ENCODE measurements around the gene VWA7. TPM values are rescaled to one million over a fixed set of nuclear protein-coding genes. Genes with fewer than 3 reads are reported as not detected.

VWA7 gene
- total RNA-seq, 2 experiments from 2014 or later, result 11.0 to 12.2 TPM

GRCh38 chr6:31739639-31740396 lies 37.3 kb downstream of the VWA7 start, which contains the start of gene MSH5:
TSS of gene MSH5 (plus strand) at chr6:31740005. CDS start at chr6:31740467, 462 bp downstream.
- Mint-ChIP-seq H3K27ac (peak within 1 kb of the TSS; percentile 95), H3K4me3 (peak within 1 kb of the TSS; percentile 99), H3K4me1 (peaks cover 52% of the 10 kb centered on the region), H3K36me3 (ENCODE audit: low read depth) (peaks cover 53% of the 10 kb centered on the region), H3K9me3 (no peaks in the 10 kb centered on the region), H3K27me3 (no peaks in the 10 kb centered on the region)
- CTCF ChIA-PET, result interaction anchor here (0.6 to 7.8 kb wide), 18 partner anchors 10 to 133 kb away, joined by 3 to 88 read pairs (median 5); partner anchors contain the start of genes ABHD16A, BAG6, DDAH2 and HSPA1B
- peak; percentile 98 for DNase-seq
- POLR2A ChIA-PET, result interaction anchor here (0.8 to 10.6 kb wide), 39 partner anchors 9 to 1232 kb away, joined by 3 to 130 read pairs (median 9); partner anchors contain the start of genes ABHD16A, BAG6, C6orf47 and CSNK2B

- DNase-seq, result peak; percentile 83
- CTCF ChIA-PET, result interaction anchor here (0.6 to 7.8 kb wide), 33 partner anchors 9 to 155 kb away, joined by 3 to 88 read pairs (median 5); partner anchors contain the start of genes ABHD16A, BAG6, C6orf47 and CSNK2B
- POLR2A ChIA-PET, result interaction anchor here (1.0 to 10.6 kb wide), 46 partner anchors 8 to 1234 kb away, joined by 3 to 130 read pairs (median 8); partner anchors contain the start of genes ABHD16A, BAG6, C6orf47 and CSNK2B
- H3K4me1 Mint-ChIP-seq, result peaks cover 61% of the 10 kb centered on the region
- H3K4me3 Mint-ChIP-seq, result peak overlapping the region; percentile 99
- no peaks in the 10 kb centered on the region for H3K9me3 Mint-ChIP-seq
- H3K27me3 Mint-ChIP-seq, result no peaks in the 10 kb centered on the region
- H3K36me3 Mint-ChIP-seq (ENCODE audit: low read depth), result peaks cover 57% of the 10 kb centered on the region
- H3K27ac Mint-ChIP-seq, result peak overlapping the region; percentile 95
These were observed 38.8 kb downstream of the VWA7 start for GRCh38 chr6:31737991-31738979.

- peak; percentile 42 for DNase-seq
- peak overlapping the region; percentile 95 for H3K27ac Mint-ChIP-seq
- POLR2A ChIA-PET, result interaction anchor here (1.0 to 10.6 kb wide), 40 partner anchors 7 to 1234 kb away, joined by 3 to 130 read pairs (median 9); partner anchors contain the start of genes ABHD16A, BAG6, C6orf47 and CSNK2B
These were observed 39.7 kb downstream of the VWA7 start for GRCh38 chr6:31737315-31737990.

GRCh38 chr6:31736768-31737314 lies 40.3 kb downstream of the VWA7 start:
- peak; percentile 24 for DNase-seq
- H3K9me3 Mint-ChIP-seq, result no peaks in the 10 kb centered on the region
- peaks cover 68% of the 10 kb centered on the region for H3K4me1 Mint-ChIP-seq
- peak overlapping the region; percentile 95 for H3K27ac Mint-ChIP-seq
- peak overlapping the region; percentile 99 for H3K4me3 Mint-ChIP-seq
- H3K27me3 Mint-ChIP-seq, result no peaks in the 10 kb centered on the region
- CTCF ChIA-PET, result interaction anchor here (0.7 to 7.8 kb wide), 14 partner anchors 7 to 156 kb away, joined by 3 to 88 read pairs (median 8); partner anchors contain the start of genes BAG6, C6orf47, DDAH2 and HSPA1A
- POLR2A ChIA-PET, result interaction anchor here (0.7 to 10.6 kb wide), 33 partner anchors 6 to 539 kb away, joined by 3 to 130 read pairs (median 10); partner anchors contain the start of genes ABHD16A, ATP6V1G2, BAG6 and C6orf47
- peaks cover 55% of the 10 kb centered on the region for H3K36me3 Mint-ChIP-seq (ENCODE audit: low read depth)

More at GRCh38 chr6:31737315-31737990, 39.7 kb downstream of the VWA7 start:
- Mint-ChIP-seq H3K9me3 (no peaks in the 10 kb centered on the region), H3K36me3 (ENCODE audit: low read depth) (peaks cover 52% of the 10 kb centered on the region), H3K4me3 (peak overlapping the region; percentile 99), H3K4me1 (peaks cover 65% of the 10 kb centered on the region), H3K27me3 (no peaks in the 10 kb centered on the region)
- CTCF ChIA-PET, result interaction anchor here (0.7 to 7.8 kb wide), 26 partner anchors 8 to 156 kb away, joined by 3 to 88 read pairs (median 5); partner anchors contain the start of genes ABHD16A, BAG6, C6orf47 and DDAH2

- POLR2A ChIA-PET, result interaction anchor here (0.7 to 10.6 kb wide), 28 partner anchors 11 to 241 kb away, joined by 3 to 130 read pairs (median 21); partner anchors contain the start of genes ABHD16A, ATP6V1G2, BAG6 and CSNK2B
These were observed 40.9 kb downstream of the VWA7 start, which contains the start of gene CLIC1 for GRCh38 chr6:31736021-31736767. TSS of gene CLIC1 (minus strand) at chr6:31736530. CDS start at chr6:31736300, 230 bp downstream.

GRCh38 chr6:31734821-31735406 lies 42.2 kb downstream of the VWA7 start:
- Mint-ChIP-seq H3K36me3 (ENCODE audit: low read depth) (peaks cover 60% of the 10 kb centered on the region), H3K27me3 (no peaks in the 10 kb centered on the region), H3K9me3 (no peaks in the 10 kb centered on the region), H3K27ac (peak overlapping the region; percentile 95), H3K4me1 (peaks cover 70% of the 10 kb centered on the region), H3K4me3 (peak overlapping the region; percentile 99)
- ChIA-PET POLR2A (interaction anchor here (0.8 to 10.6 kb wide), 21 partner anchors 9 to 237 kb away, joined by 3 to 130 read pairs (median 54); partner anchors contain the start of genes ABHD16A, ATP6V1G2, BAG6 and CSNK2B), CTCF (interaction anchor here (1.2 to 6.9 kb wide), 4 partner anchors 35 to 96 kb away, joined by 3 to 61 read pairs (median 13); partner anchors contain the start of gene HSPA1B)
- DNase-seq, result peak; percentile 74

More at GRCh38 chr6:31736021-31736767, 40.9 kb downstream of the VWA7 start, which contains the start of gene CLIC1:
- H3K27me3 Mint-ChIP-seq, result no peaks in the 10 kb centered on the region
- CTCF ChIA-PET, result interaction anchor here (0.5 to 6.9 kb wide), 11 partner anchors 9 to 95 kb away, joined by 3 to 61 read pairs (median 4); partner anchors contain the start of genes C6orf47, HSPA1A, HSPA1B and HSPA1L
- peak; percentile 88 for DNase-seq
- peak within 1 kb of the TSS; percentile 99 for H3K4me3 Mint-ChIP-seq
- H3K36me3 Mint-ChIP-seq (ENCODE audit: low read depth), result peaks cover 55% of the 10 kb centered on the region
- peaks cover 66% of the 10 kb centered on the region for H3K4me1 Mint-ChIP-seq
- no peaks in the 10 kb centered on the region for H3K9me3 Mint-ChIP-seq
- peak within 1 kb of the TSS; percentile 95 for H3K27ac Mint-ChIP-seq

- ChIA-PET POLR2A (interaction anchor here (0.8 to 10.6 kb wide), 15 partner anchors 9 to 188 kb away, joined by 3 to 130 read pairs (median 58); partner anchors contain the start of genes ABHD16A, ATP6V1G2, BAG6 and CSNK2B), CTCF (interaction anchor here (2.0 to 6.9 kb wide), 2 partner anchors 79 to 97 kb away, joined by 4 to 61 read pairs; no protein-coding TSS in a partner anchor)
- Mint-ChIP-seq H3K27me3 (no peaks in the 10 kb centered on the region), H3K4me1 (peaks cover 69% of the 10 kb centered on the region), H3K27ac (peak overlapping the region; percentile 95), H3K36me3 (ENCODE audit: low read depth) (peaks cover 60% of the 10 kb centered on the region), H3K9me3 (no peaks in the 10 kb centered on the region), H3K4me3 (peak overlapping the region; percentile 99)
- DNase-seq, result no peak
These were observed 42.8 kb downstream of the VWA7 start for GRCh38 chr6:31734247-31734820.

GRCh38 chr6:31733734-31734133 lies 43.4 kb downstream of the VWA7 start:
- peak overlapping the region; percentile 99 for H3K4me3 Mint-ChIP-seq
- CTCF ChIA-PET, result interaction anchor here (1.0 to 5.5 kb wide), 2 partner anchors 36 to 97 kb away, joined by 4 to 46 read pairs; no protein-coding TSS in a partner anchor
- DNase-seq, result no peak
- H3K36me3 Mint-ChIP-seq (ENCODE audit: low read depth), result peaks cover 63% of the 10 kb centered on the region
- H3K27me3 Mint-ChIP-seq, result no peaks in the 10 kb centered on the region
- H3K27ac Mint-ChIP-seq, result peak overlapping the region; percentile 95
- H3K9me3 Mint-ChIP-seq, result no peaks in the 10 kb centered on the region
- H3K4me1 Mint-ChIP-seq, result peaks cover 69% of the 10 kb centered on the region
- POLR2A ChIA-PET, result interaction anchor here (1.0 to 10.6 kb wide), 8 partner anchors 30 to 100 kb away, joined by 3 to 130 read pairs (median 42); partner anchors contain the start of genes ABHD16A, BAG6, CSNK2B and GPANK1

- Mint-ChIP-seq H3K4me3 (no peak overlapping the region), H3K9me3 (no peaks in the 10 kb centered on the region), H3K27ac (peak overlapping the region; percentile 47), H3K36me3 (ENCODE audit: low read depth) (peaks cover 78% of the 10 kb centered on the region), H3K4me1 (peaks cover 69% of the 10 kb centered on the region), H3K27me3 (no peaks in the 10 kb centered on the region)
- DNase-seq, result no peak
- ChIA-PET POLR2A (interaction anchor here (0.7 to 10.6 kb wide), 5 partner anchors 7 to 99 kb away, joined by 3 to 130 read pairs (median 3); partner anchors contain the start of genes CSNK2B, GPANK1, LY6G6D and MSH5), CTCF (interaction anchor here (1.1 to 5.5 kb wide), 2 partner anchors 38 to 99 kb away, joined by 5 to 46 read pairs; no protein-coding TSS in a partner anchor)
These were observed 45.1 kb downstream of the VWA7 start for GRCh38 chr6:31732029-31732428.
